ENCODE results near the gene SNHG17.
"Not testable (repeated sequence)": the region's sequence is repeated elsewhere in the genome, so short reads cannot be mapped to it uniquely, and the experiment has no call there.

The SNHG17 gene

GRCh38 chr20:38447251-38447661, 12.1 kb upstream of the SNHG17 start:
- no peak for DNase-seq

- peak; percentile 97 for DNase-seq
Measured at GRCh38 chr20:38446441-38447209, 11.5 kb upstream of the SNHG17 start.

GRCh38 chr20:38445901-38446425, 10.8 kb upstream of the SNHG17 start:
- DNase-seq: no peak

- no peak for DNase-seq
Measured at GRCh38 chr20:38445381-38445796, 10.3 kb upstream of the SNHG17 start.

GRCh38 chr20:38441916-38442315, 6.8 kb upstream of the SNHG17 start:
- DNase-seq: peak; percentile 58

- not testable (repeated sequence) for DNase-seq
Measured at GRCh38 chr20:38441110-38441509, 6.0 kb upstream of the SNHG17 start.

GRCh38 chr20:38437796-38438195, 2.7 kb upstream of the SNHG17 start:
- no peak for DNase-seq

GRCh38 chr20:38435555-38435939, 419 bp upstream of the SNHG17 start:
- DNase-seq: no peak

- peak; percentile 56 for DNase-seq
Measured at GRCh38 chr20:38434301-38434741, 807 bp downstream of the SNHG17 start.

GRCh38 chr20:38433304-38433972, 1.7 kb downstream of the SNHG17 start:
- no peak for DNase-seq

GRCh38 chr20:38432870-38433269, 2.3 kb downstream of the SNHG17 start:
- DNase-seq: not testable (repeated sequence)

- DNase-seq: no peak
Measured at GRCh38 chr20:38432292-38432691, 2.8 kb downstream of the SNHG17 start.

GRCh38 chr20:38430679-38431325, 4.3 kb downstream of the SNHG17 start:
- DNase-seq: no peak

GRCh38 chr20:38429301-38429700, 5.8 kb downstream of the SNHG17 start:
- DNase-seq: no peak

GRCh38 chr20:38428800-38429199, 6.3 kb downstream of the SNHG17 start:
- no peak for DNase-seq

- no peak for DNase-seq
Measured at GRCh38 chr20:38427655-38428023, 7.5 kb downstream of the SNHG17 start.

GRCh38 chr20:38426006-38426897, 8.9 kb downstream of the SNHG17 start:
- no peak for DNase-seq

GRCh38 chr20:38424401-38424800, 10.7 kb downstream of the SNHG17 start:
- no peak for DNase-seq

GRCh38 chr20:38423541-38423940, 11.6 kb downstream of the SNHG17 start:
- DNase-seq: no peak

- no peak for DNase-seq
Measured at GRCh38 chr20:38421915-38422314, 13.2 kb downstream of the SNHG17 start.

GRCh38 chr20:38420388-38421085, 14.6 kb downstream of the SNHG17 start:
- DNase-seq: no peak
